ENCODE measurements around the gene MUC20. TPM values are rescaled to one million over a fixed set of nuclear protein-coding genes. Genes with fewer than 3 reads are reported as not detected.

Gene MUC20
- total RNA-seq, 8 experiments from 2014 or later = 0.49 to 6.3 (median 1.1) TPM

GRCh38 chr3:195760345-195761122 lies 39.8 kb downstream of the MUC20 start:
- ATAC-seq (replicated peaks in 6 of 8) = no peak
- in situ Hi-C loops (cut with MboI; ENCODE audit: low pct_unique_long_range_greater_than_20kb in 2 of 9, low sequenced_read_pairs in 9 of 9, unreplicated experiment in 9 of 9) = no loop called here
- Histone ChIP-seq H3K4me3 (no peak overlapping the region), H3K4me1 (replicated peaks in 1 of 2) (no peaks in the 10 kb centered on the region), H3K27ac (no peak overlapping the region)
- WGBS, 10 experiments = 20 to 100% (median 79%) methylated on average over 1 to 11 of the region's 24 CpGs; no CpG with 5 or more reads in 3 of the 10 experiments

- Histone ChIP-seq H3K4me1 (replicated peaks in 1 of 2) (no peaks in the 10 kb centered on the region), H3K4me3 (no peak overlapping the region), H3K27ac (no peak overlapping the region)
- no peak for ATAC-seq (replicated peaks in 6 of 8)
- in situ Hi-C loops (cut with MboI; ENCODE audit: low pct_unique_long_range_greater_than_20kb in 2 of 9, low sequenced_read_pairs in 9 of 9, unreplicated experiment in 9 of 9) = no loop called here
- WGBS, 10 experiments = 100% methylated on average over 2 of the region's 10 CpGs; no CpG with 5 or more reads in 9 of the 10 experiments
Observed at GRCh38 chr3:195761123-195761566, 40.4 kb downstream of the MUC20 start.

GRCh38 chr3:195761567-195762248 lies 40.9 kb downstream of the MUC20 start:
- no peak for ATAC-seq (replicated peaks in 6 of 8)
- in situ Hi-C loops (cut with MboI; ENCODE audit: low pct_unique_long_range_greater_than_20kb in 2 of 9, low sequenced_read_pairs in 9 of 9, unreplicated experiment in 9 of 9) = no loop called here
- Histone ChIP-seq H3K27ac (no peak overlapping the region), H3K4me3 (no peak overlapping the region), H3K4me1 (replicated peaks in 1 of 2) (no peaks in the 10 kb centered on the region)
- WGBS, 10 experiments = 5 to 40% methylated on average over 1 to 4 of the region's 52 CpGs; no CpG with 5 or more reads in 8 of the 10 experiments

GRCh38 chr3:195762249-195762585 lies 41.4 kb downstream of the MUC20 start:
- WGBS, 10 experiments = 100% methylated on average over 1 of the region's 36 CpGs; no CpG with 5 or more reads in 9 of the 10 experiments
- ATAC-seq (replicated peaks in 6 of 8) = no peak
- in situ Hi-C loops (cut with MboI; ENCODE audit: low pct_unique_long_range_greater_than_20kb in 2 of 9, low sequenced_read_pairs in 9 of 9, unreplicated experiment in 9 of 9) = no loop called here
- no peaks in the 10 kb centered on the region for H3K4me1 ChIP-seq (replicated peaks in 1 of 2)
- H3K27ac ChIP-seq = no peak overlapping the region
- no peak overlapping the region for H3K4me3 ChIP-seq

- Histone ChIP-seq H3K4me3 (no peak overlapping the region), H3K4me1 (replicated peaks in 1 of 2) (no peaks in the 10 kb centered on the region), H3K27ac (no peak overlapping the region)
- WGBS, 10 experiments = 89% methylated on average over 7 of the region's 43 CpGs; no CpG with 5 or more reads in 9 of the 10 experiments
- ATAC-seq (replicated peaks in 6 of 8) = no peak
- in situ Hi-C loops (cut with MboI; ENCODE audit: low pct_unique_long_range_greater_than_20kb in 2 of 9, low sequenced_read_pairs in 9 of 9, unreplicated experiment in 9 of 9) = no loop called here
Observed at GRCh38 chr3:195762611-195763010, 41.8 kb downstream of the MUC20 start.

GRCh38 chr3:195763076-195763830 lies 42.5 kb downstream of the MUC20 start:
- H3K4me3 ChIP-seq = no peak overlapping the region
- no peak for ATAC-seq (replicated peaks in 6 of 8)
- no peaks in the 10 kb centered on the region for H3K4me1 ChIP-seq (replicated peaks in 1 of 2)
- H3K27ac ChIP-seq = no peak overlapping the region
- in situ Hi-C loops (cut with MboI; ENCODE audit: low pct_unique_long_range_greater_than_20kb in 2 of 9, low sequenced_read_pairs in 9 of 9, unreplicated experiment in 9 of 9) = no loop called here
- WGBS, 10 experiments = 29 to 100% (median 69%) methylated on average over 1 to 11 of the region's 28 CpGs; no CpG with 5 or more reads in 2 of the 10 experiments

- in situ Hi-C loops (cut with MboI; ENCODE audit: low pct_unique_long_range_greater_than_20kb in 2 of 9, low sequenced_read_pairs in 9 of 9, unreplicated experiment in 9 of 9) = no loop called here
- no peak overlapping the region for H3K27ac ChIP-seq
- no peaks in the 10 kb centered on the region for H3K4me1 ChIP-seq (replicated peaks in 1 of 2)
- 25 to 87% (median 53%) methylated on average over 2 to 10 of the region's 26 CpGs; no CpG with 5 or more reads in 3 of the 10 experiments for WGBS, 10 experiments
- no peak for ATAC-seq (replicated peaks in 6 of 8)
- H3K4me3 ChIP-seq = no peak overlapping the region
Observed at GRCh38 chr3:195763843-195764825, 43.4 kb downstream of the MUC20 start.

- in situ Hi-C loops (cut with MboI; ENCODE audit: low pct_unique_long_range_greater_than_20kb in 2 of 9, low sequenced_read_pairs in 9 of 9, unreplicated experiment in 9 of 9) = no loop called here
- Histone ChIP-seq H3K4me1 (replicated peaks in 1 of 2) (no peaks in the 10 kb centered on the region), H3K27ac (no peak overlapping the region), H3K4me3 (no peak overlapping the region)
- WGBS, 10 experiments = 47 to 95% (median 67%) methylated on average over 4 to 7 of the region's 28 CpGs; no CpG with 5 or more reads in 6 of the 10 experiments
- ATAC-seq (replicated peaks in 6 of 8) = no peak
Observed at GRCh38 chr3:195764961-195765706, 44.4 kb downstream of the MUC20 start.

GRCh38 chr3:195766671-195767070 lies 45.9 kb downstream of the MUC20 start:
- H3K27ac ChIP-seq = no peak overlapping the region
- no peak overlapping the region for H3K4me3 ChIP-seq
- in situ Hi-C loops (cut with MboI; ENCODE audit: low pct_unique_long_range_greater_than_20kb in 2 of 9, low sequenced_read_pairs in 9 of 9, unreplicated experiment in 9 of 9) = no loop called here
- H3K4me1 ChIP-seq (replicated peaks in 1 of 2) = no peaks in the 10 kb centered on the region
- no peak for ATAC-seq (replicated peaks in 6 of 8)
- 18 to 100% (median 73%) methylated on average over 1 to 10 of the region's 14 CpGs; no CpG with 5 or more reads in 4 of the 10 experiments for WGBS, 10 experiments

GRCh38 chr3:195767792-195768191 lies 47.0 kb downstream of the MUC20 start:
- Histone ChIP-seq H3K27ac (no peak overlapping the region), H3K4me1 (replicated peaks in 1 of 2) (no peaks in the 10 kb centered on the region), H3K4me3 (no peak overlapping the region)
- no peak for ATAC-seq (replicated peaks in 6 of 8)
- WGBS, 10 experiments = 0 to 80% (median 72%) methylated on average over 1 to 2 of the region's 10 CpGs; no CpG with 5 or more reads in 7 of the 10 experiments
- in situ Hi-C loops (cut with MboI; ENCODE audit: low pct_unique_long_range_greater_than_20kb in 2 of 9, low sequenced_read_pairs in 9 of 9, unreplicated experiment in 9 of 9) = no loop called here

- H3K4me3 ChIP-seq = no peak overlapping the region
- WGBS, 10 experiments = 40 to 92% (median 60%) methylated on average over 1 to 4 of the region's 6 CpGs; no CpG with 5 or more reads in 3 of the 10 experiments
- in situ Hi-C loops (cut with MboI; ENCODE audit: low pct_unique_long_range_greater_than_20kb in 2 of 9, low sequenced_read_pairs in 9 of 9, unreplicated experiment in 9 of 9) = no loop called here
- no peak overlapping the region for H3K27ac ChIP-seq
- no peak for ATAC-seq (replicated peaks in 6 of 8)
- H3K4me1 ChIP-seq (replicated peaks in 1 of 2) = no peaks in the 10 kb centered on the region
Observed at GRCh38 chr3:195768414-195768813, 47.6 kb downstream of the MUC20 start.
